Measurements from ENCODE around the gene ODAD4.

ODAD4 gene

DNA sequence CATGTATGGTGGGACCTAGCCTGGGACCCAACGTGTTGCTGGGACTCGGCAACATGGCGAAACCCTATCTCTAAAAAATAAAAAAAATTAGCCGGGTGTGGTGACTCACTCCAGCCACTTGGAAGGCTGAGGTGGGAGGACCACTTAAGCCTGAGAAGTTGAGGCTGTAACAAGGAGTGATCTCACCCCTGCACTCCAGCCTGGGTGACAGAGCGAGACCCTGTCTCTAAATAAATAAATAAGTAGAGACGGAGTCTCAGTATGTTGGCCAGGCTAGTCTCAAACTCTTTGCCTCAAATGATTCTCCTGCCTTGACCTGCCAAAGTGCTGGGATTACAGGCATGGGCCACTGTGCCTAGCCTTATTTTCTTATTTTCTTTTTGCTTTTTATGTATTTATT is 26.1 kb downstream of the ODAD4 start:
- Histone ChIP-seq H3K36me3 (ENCODE audit: control insufficient read depth, low read depth, low read length) (no peaks in the 10 kb centered on the region), H3K4me1 (ENCODE audit: control insufficient read depth, low read depth, low read length) (peaks cover 19% of the 10 kb centered on the region), H3K27me3 (ENCODE audit: control insufficient read depth, insufficient read depth, low read length) (no peaks in the 10 kb centered on the region), H3K9me3 (ENCODE audit: control insufficient read depth, low read depth, low read length) (no peaks in the 10 kb centered on the region), H3K9ac (ENCODE audit: low read length) (no peak overlapping the region), H3K4me3 (ENCODE audit: low read length) (no peak overlapping the region), H3K27ac (ENCODE audit: low read length) (no peak overlapping the region)

DNA sequence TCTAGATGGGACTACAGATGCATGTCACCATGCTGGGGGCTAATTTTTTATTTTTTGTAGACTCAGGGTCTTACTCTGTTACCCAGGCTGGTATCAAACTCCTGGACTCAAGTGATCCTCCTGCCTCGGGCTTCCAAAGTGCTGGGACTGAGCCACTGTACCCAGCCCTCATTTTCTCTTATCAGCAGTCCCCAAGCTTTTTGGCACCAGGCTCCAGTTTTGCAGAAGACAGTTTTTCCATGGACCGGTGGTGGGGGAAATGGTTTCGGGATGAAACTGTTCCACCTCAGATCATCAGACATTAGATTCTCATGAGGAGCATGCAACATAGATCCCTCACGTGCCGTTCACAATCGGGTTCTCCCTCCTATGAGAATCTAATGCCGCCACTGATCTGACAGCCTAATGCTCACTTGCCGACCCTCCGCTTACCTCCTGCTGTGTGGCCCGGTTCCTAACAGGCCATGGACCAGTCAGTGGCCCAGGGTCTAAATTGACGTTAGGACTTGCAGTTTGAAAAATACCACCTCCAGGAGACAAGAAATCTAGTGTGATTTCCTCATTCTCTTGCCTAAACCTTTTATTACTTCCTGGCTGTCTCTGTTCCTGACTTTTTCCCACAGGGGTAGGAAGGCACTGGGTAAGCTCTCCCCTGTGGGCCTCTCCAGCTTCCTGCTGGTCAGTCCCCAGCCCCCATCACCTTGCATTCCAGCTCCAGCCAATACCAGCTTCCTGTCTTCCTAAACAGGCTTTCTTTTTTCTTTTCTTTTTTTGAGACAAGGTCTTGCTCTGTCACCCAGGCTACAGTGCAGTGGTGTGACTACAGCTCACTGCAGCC is 26.8 kb downstream of the ODAD4 start:
- Histone ChIP-seq H3K9ac (ENCODE audit: low read length) (no peak overlapping the region), H3K36me3 (ENCODE audit: control insufficient read depth, low read depth, low read length) (no peaks in the 10 kb centered on the region), H3K27me3 (ENCODE audit: control insufficient read depth, insufficient read depth, low read length) (no peaks in the 10 kb centered on the region), H3K27ac (ENCODE audit: low read length) (no peak overlapping the region), H3K4me3 (ENCODE audit: low read length) (no peak overlapping the region), H3K4me1 (ENCODE audit: control insufficient read depth, low read depth, low read length) (peaks cover 19% of the 10 kb centered on the region), H3K9me3 (ENCODE audit: control insufficient read depth, low read depth, low read length) (no peaks in the 10 kb centered on the region)

DNA sequence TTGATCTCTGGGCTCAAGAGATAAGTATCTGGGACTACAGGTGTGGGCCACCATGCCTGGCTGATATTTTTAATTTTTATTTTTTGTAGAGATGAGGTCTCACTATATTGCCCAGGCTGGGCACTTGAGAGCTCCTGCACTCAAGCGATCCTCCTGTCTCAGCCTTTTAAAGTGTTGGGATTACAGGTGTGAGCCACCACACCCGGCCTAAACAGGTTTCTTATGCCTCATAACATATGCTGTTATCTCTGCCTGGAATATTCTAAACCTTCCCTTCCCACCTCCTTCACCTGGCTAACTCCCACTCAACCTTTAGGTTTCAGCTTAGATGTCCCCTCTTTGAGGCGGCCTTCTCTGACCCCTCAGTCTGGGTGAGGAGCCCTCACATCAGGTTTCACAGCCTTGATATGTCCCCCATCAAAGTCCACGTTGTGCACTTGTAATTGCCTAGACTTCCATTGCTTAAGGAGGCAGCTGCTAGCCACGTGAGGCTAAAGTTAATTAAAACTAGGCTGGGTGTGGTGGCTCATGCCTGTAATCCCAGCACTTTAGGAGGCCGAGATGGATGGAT is 27.5 kb downstream of the ODAD4 start:
- Histone ChIP-seq H3K4me3 (ENCODE audit: low read length) (no peak overlapping the region), H3K36me3 (ENCODE audit: control insufficient read depth, low read depth, low read length) (no peaks in the 10 kb centered on the region), H3K27me3 (ENCODE audit: control insufficient read depth, insufficient read depth, low read length) (no peaks in the 10 kb centered on the region), H3K9ac (ENCODE audit: low read length) (no peak overlapping the region), H3K4me1 (ENCODE audit: control insufficient read depth, low read depth, low read length) (peaks cover 19% of the 10 kb centered on the region), H3K27ac (ENCODE audit: low read length) (no peak overlapping the region), H3K9me3 (ENCODE audit: control insufficient read depth, low read depth, low read length) (no peaks in the 10 kb centered on the region)

DNA sequence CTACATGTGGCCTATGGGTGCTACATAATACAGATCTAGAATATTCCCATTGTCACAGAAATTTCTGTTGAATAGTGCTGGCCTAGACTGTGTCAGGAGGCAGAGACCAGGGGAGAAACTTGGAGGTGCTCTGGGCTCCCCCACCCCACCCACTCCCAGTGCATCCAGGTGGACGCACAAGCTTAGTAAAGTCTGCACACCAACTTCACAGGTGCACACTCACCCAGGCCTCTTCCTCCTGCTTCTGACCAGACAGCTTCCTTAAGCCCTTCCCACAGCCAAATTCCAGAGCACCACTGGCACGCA is 28.6 kb downstream of the ODAD4 start:
- Histone ChIP-seq H3K27ac (ENCODE audit: low read length) (no peak overlapping the region), H3K36me3 (ENCODE audit: control insufficient read depth, low read depth, low read length) (no peaks in the 10 kb centered on the region), H3K4me1 (ENCODE audit: control insufficient read depth, low read depth, low read length) (peaks cover 19% of the 10 kb centered on the region), H3K9me3 (ENCODE audit: control insufficient read depth, low read depth, low read length) (no peaks in the 10 kb centered on the region), H3K9ac (ENCODE audit: low read length) (no peak overlapping the region), H3K4me3 (ENCODE audit: low read length) (no peak overlapping the region), H3K27me3 (ENCODE audit: control insufficient read depth, insufficient read depth, low read length) (no peaks in the 10 kb centered on the region)

DNA sequence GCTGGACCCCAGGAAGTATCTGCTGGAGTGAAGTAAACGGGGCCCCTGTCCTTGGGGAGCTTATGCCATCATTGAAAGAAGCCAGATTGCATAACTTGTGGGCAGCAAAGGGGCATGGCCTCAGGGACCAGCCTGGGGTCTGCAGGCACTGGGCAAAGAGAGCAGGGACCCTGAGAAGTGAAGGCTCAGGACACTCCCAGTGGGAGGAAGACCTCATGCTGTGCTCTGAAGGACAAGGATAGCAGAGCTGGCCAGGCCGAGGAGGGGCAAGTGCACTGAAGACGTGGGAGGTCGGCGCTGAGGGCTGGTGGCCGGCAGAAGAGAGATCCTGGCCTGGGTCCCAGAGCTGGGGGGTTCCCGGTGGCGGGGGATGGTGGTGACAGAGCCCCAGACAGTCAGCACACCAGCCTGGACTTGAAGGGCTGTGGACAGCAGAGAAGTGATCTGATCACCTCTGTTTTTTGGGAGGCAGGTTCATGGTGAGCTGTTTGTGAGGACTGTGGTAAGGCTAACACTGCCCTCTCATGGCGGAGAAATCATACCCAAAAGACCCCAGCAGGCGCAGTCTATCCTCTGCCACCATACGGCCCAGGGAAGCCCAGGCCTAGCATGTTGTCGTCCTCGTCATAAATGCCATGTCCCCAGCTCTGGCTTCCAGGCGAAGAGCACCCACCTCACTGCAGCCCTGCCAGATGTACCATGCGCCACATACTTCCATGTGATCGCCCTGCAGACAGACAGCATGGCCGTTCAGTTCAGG is 29.1 kb downstream of the ODAD4 start:
- no peak overlapping the region for H3K9ac ChIP-seq (ENCODE audit: low read length)
- no peaks in the 10 kb centered on the region for H3K27me3 ChIP-seq (ENCODE audit: control insufficient read depth, insufficient read depth, low read length)
- no peak overlapping the region for H3K4me3 ChIP-seq (ENCODE audit: low read length)
- H3K9me3 ChIP-seq (ENCODE audit: control insufficient read depth, low read depth, low read length): no peaks in the 10 kb centered on the region
- H3K36me3 ChIP-seq (ENCODE audit: control insufficient read depth, low read depth, low read length): no peaks in the 10 kb centered on the region
- H3K27ac ChIP-seq (ENCODE audit: low read length): no peak overlapping the region
- peaks cover 19% of the 10 kb centered on the region for H3K4me1 ChIP-seq (ENCODE audit: control insufficient read depth, low read depth, low read length)

DNA sequence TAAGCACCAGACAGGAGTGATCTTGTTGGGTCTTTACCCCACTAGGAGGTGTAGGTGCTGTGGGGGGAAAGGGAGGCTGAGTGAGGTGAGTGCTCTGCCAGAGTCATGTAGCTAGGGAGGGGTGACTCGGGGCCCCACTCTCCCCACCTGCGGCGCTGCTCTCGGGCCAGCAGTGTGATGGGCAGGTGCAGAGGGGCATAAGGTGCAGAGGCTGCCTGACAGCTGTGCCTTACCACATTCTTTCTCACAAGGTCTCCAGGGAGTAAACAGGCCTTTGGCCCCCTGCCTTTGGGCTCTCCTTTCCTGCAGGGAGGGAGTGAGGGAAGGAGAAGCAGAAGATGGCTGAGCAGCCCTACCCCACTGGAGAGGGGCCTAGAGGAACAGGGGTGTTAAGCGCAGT is 31.7 kb downstream of the ODAD4 start:
- Histone ChIP-seq H3K9me3 (ENCODE audit: control insufficient read depth, low read depth, low read length) (no peaks in the 10 kb centered on the region), H3K27ac (ENCODE audit: low read length) (no peak overlapping the region), H3K4me1 (ENCODE audit: control insufficient read depth, low read depth, low read length) (peaks cover 21% of the 10 kb centered on the region), H3K9ac (ENCODE audit: low read length) (no peak overlapping the region), H3K36me3 (ENCODE audit: control insufficient read depth, low read depth, low read length) (no peaks in the 10 kb centered on the region), H3K4me3 (ENCODE audit: low read length) (no peak overlapping the region), H3K27me3 (ENCODE audit: control insufficient read depth, insufficient read depth, low read length) (no peaks in the 10 kb centered on the region)

DNA sequence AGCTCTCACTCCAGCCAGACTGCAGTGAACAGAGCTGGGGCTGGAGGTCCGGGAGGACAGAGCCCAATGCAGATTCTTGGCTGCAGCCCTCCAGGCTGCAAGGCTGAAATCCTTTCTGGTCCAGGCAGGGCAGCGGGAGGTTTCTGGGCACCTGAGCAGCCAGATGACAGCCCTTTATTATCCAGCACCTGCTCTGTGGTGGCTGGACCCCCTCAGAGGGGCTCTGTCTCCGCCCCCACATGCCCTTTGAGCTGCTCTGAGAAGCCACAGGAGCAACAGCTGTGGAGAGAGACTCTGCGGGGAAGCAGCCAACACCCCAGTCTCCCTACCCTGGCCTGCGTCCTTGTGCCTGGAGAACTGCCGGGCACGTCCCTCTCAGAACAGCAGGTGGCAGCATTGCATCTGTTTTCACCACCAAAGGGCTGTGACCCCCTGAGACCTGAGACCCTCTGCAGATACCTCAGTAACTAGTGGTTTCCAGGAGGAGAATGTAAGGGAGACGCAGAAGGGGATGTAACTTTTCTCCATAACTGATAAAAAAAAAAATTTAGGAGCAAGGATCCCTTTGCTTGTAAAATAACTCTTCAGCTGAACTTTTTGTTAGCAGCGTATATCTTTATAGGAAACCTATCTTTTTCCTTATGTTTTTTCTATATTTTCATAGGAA is 32.5 kb downstream of the ODAD4 start:
- Histone ChIP-seq H3K27ac (ENCODE audit: low read length) (no peak overlapping the region), H3K9me3 (ENCODE audit: control insufficient read depth, low read depth, low read length) (no peaks in the 10 kb centered on the region), H3K27me3 (ENCODE audit: control insufficient read depth, insufficient read depth, low read length) (no peaks in the 10 kb centered on the region), H3K4me1 (ENCODE audit: control insufficient read depth, low read depth, low read length) (peaks cover 13% of the 10 kb centered on the region), H3K36me3 (ENCODE audit: control insufficient read depth, low read depth, low read length) (no peaks in the 10 kb centered on the region), H3K9ac (ENCODE audit: low read length) (no peak overlapping the region), H3K4me3 (ENCODE audit: low read length) (no peak overlapping the region)

DNA sequence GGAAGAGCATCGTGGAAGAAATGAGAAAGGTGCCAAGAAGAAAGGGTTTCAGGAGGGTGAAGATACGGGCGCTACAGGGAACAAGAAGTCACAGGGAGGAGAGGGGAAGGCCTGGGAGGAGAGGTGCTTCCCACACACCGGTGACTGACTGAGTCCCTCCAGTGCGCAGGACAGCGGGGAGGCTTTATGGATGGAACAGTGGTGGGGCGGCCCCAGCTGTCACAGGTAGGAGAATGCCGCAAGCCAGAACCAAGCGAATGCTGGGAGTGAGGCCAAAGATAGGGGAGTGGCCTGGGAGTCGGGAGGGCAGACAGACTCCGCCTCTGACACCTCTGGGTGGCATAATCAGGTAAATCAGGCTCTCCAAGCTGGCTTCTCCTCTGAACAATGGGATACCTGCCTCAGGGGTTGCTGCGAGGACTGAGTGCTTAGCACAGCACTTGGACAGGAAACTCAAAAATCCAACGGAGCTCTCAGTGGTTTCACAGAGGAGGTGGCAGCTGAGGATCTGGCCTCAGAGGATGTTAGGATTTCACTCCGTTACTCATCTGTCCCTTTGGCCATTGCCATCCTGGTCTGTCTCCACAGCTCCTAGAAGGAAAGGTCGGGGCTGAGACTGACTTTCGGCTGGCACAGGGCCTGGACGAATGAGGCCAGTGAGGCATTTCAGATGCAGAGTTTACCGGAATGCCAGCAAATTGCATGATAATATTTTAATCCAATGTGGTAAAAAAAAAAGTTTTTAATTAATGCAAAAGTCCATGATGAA is 35.5 kb downstream of the ODAD4 start:
- Histone ChIP-seq H3K4me1 (ENCODE audit: control insufficient read depth, low read depth, low read length) (peaks cover 4% of the 10 kb centered on the region), H3K9me3 (ENCODE audit: control insufficient read depth, low read depth, low read length) (no peaks in the 10 kb centered on the region), H3K27ac (ENCODE audit: low read length) (no peak overlapping the region), H3K36me3 (ENCODE audit: control insufficient read depth, low read depth, low read length) (no peaks in the 10 kb centered on the region), H3K9ac (ENCODE audit: low read length) (peak overlapping the region; percentile 74), H3K27me3 (ENCODE audit: control insufficient read depth, insufficient read depth, low read length) (no peaks in the 10 kb centered on the region), H3K4me3 (ENCODE audit: low read length) (peak overlapping the region; percentile 64)

DNA sequence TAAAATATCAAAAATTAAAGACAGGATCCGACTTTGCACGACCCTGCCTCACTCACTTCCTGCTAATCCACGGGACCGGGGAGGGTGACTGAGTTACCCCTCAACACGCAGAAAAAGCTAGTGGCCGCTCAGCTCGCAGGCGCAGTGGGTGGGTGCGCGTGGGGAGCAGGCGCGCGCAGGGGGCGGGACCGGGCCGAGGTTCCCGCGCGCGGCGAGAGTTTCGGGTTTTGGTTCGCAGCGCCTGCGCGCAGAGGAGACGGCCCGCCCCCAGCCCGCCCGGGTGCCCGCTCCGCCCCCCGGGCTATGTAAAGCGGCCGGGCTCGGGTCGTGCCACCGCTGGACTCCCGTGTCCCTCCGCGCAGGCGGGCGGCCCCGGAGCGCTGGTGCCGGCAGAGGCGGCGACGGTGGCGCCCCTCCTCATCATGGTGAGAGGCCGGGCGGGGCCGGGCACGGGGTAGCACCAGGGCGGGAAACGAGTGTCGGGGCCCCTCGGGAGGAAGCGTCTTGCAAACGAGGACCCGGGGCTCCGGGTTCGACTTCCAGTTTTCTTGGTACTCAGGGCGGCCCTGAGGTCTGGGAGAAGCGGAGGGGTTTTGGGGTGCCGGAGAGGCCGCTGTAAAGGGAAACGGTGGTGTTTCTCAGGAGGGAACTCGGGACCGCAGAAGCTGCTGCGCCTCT is 36.2 kb downstream of the ODAD4 start, which contains the start of gene CNP:
Gene CNP, plus strand, starts transcription at position 333 of the 678 bp plus-strand sequence. Its CDS starts 90 bp downstream, at position 423.
- Histone ChIP-seq H3K9ac (ENCODE audit: low read length) (peak within 1 kb of the TSS; percentile 74), H3K4me1 (ENCODE audit: control insufficient read depth, low read depth, low read length) (peaks cover 4% of the 10 kb centered on the region), H3K36me3 (ENCODE audit: control insufficient read depth, low read depth, low read length) (no peaks in the 10 kb centered on the region), H3K27me3 (ENCODE audit: control insufficient read depth, insufficient read depth, low read length) (no peaks in the 10 kb centered on the region), H3K4me3 (ENCODE audit: low read length) (peak within 1 kb of the TSS; percentile 64), H3K9me3 (ENCODE audit: control insufficient read depth, low read depth, low read length) (no peaks in the 10 kb centered on the region), H3K27ac (ENCODE audit: low read length) (no peak within 1 kb of the TSS)

DNA sequence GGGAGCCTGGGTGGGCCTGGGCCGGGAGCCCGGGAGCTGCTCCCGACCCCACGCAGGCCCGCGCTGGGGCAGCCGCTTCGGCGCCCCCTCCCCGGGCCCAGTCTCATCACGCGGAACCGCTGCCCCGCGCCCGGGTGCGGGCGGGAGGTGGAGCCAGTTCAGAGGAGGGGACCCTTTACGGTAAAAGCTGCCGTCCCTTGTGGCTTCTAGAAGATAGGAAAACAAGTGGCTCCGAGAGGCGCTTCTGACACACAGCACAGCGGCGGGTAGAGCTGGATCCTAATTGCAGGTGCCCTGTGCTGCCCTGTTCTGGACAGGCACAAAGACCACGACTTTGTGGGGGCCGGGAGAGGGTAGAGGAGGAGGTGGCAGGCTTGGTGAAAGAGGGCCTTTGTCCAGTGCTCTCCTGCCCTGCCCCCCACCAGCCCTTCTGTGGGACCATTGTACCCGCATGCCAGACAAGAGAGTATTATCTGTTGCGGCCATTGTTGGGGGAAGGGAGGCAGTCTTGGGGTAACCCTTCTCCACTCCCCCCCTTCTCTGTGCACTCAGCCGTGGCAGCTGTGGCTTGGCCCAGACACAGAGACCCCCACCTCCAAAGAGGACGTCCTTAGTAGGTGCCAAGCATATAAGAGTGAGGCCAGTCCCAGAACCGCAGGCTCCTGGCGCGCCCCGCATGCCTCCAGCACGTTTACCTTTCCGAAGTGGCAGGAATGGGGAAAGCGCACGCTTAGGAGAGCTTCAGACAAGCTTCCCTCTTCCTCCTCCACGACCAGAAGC is 36.9 kb downstream of the ODAD4 start:
- peak overlapping the region; percentile 64 for H3K4me3 ChIP-seq (ENCODE audit: low read length)
- no peaks in the 10 kb centered on the region for H3K27me3 ChIP-seq (ENCODE audit: control insufficient read depth, insufficient read depth, low read length)
- H3K4me1 ChIP-seq (ENCODE audit: control insufficient read depth, low read depth, low read length): peaks cover 4% of the 10 kb centered on the region
- peaks cover 3% of the 10 kb centered on the region for H3K36me3 ChIP-seq (ENCODE audit: control insufficient read depth, low read depth, low read length)
- H3K9me3 ChIP-seq (ENCODE audit: control insufficient read depth, low read depth, low read length): no peaks in the 10 kb centered on the region
- H3K27ac ChIP-seq (ENCODE audit: low read length): no peak overlapping the region
- peak overlapping the region; percentile 74 for H3K9ac ChIP-seq (ENCODE audit: low read length)
